Measurements from ENCODE around the gene RPL13.

RPL13 gene

DNA sequence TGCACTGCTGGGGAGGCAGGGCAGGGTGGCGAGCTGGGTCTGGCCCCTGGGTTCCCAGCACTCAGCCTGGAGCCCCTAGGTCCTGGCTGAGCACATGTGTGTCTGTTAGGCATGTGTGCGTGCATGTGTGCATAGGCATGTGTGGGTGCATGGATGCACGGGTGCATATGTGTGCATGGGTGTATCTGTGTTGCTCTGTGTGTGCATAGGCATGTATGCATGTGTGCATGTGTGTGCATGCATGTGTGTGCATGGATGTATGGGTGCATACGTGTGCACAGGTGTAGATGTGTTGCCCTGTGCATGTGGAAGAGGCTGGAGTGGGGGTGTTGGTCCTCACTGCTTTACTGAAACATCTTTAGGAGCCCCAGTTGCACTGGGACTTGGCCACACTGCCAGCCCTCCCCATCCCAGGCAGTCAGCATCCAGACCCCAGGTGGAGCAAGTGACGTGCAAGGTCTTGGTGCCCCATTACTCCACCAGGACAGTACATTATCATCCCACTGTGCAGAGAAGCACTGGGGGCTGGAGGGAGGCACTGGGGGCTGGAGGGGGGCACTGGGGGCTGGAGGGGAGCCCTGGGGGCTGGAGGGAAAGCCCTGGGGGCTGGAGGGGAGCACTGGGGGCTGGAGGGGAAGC lies 42.6 kb downstream of the RPL13 start:
- TF ChIP-seq ZFX (IDR thresholded peaks at IDR 0.05; ENCODE audit: borderline replicate concordance), result no peak
- TF ChIP-seq, protein P1, sequence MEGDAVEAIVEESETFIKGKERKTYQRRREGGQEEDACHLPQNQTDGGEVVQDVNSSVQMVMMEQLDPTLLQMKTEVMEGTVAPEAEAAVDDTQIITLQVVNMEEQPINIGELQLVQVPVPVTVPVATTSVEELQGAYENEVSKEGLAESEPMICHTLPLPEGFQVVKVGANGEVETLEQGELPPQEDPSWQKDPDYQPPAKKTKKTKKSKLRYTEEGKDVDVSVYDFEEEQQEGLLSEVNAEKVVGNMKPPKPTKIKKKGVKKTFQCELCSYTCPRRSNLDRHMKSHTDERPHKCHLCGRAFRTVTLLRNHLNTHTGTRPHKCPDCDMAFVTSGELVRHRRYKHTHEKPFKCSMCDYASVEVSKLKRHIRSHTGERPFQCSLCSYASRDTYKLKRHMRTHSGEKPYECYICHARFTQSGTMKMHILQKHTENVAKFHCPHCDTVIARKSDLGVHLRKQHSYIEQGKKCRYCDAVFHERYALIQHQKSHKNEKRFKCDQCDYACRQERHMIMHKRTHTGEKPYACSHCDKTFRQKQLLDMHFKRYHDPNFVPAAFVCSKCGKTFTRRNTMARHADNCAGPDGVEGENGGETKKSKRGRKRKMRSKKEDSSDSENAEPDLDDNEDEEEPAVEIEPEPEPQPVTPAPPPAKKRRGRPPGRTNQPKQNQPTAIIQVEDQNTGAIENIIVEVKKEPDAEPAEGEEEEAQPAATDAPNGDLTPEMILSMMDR (IDR thresholded peaks at IDR 0.05), result no peak
- no peak overlapping the region for H3K27ac ChIP-seq

DNA sequence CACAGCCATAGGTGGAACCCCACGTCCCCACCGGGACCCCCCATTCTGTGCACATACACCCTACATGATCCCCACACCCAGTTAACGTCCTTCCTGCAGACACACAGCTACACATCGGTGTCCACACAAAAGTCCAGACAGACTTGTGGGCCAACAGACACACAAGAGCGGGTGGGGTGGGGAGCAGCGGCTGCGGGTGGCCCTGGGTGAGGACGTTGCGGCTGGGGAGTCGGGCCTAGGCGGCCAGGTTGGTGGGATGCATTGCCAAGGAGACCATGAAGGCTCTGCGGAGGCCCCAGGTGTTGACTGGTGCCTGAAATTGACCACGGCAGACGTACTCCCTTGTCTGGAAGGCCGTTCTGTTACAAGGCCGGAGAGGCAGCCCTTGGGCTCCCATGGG lies 44.3 kb downstream of the RPL13 start:
- no peak for TF ChIP-seq ZFX (IDR thresholded peaks at IDR 0.05; ENCODE audit: borderline replicate concordance)
- TF ChIP-seq, protein P1 (IDR thresholded peaks at IDR 0.05), result no peak
- H3K27ac ChIP-seq, result no peak overlapping the region

DNA sequence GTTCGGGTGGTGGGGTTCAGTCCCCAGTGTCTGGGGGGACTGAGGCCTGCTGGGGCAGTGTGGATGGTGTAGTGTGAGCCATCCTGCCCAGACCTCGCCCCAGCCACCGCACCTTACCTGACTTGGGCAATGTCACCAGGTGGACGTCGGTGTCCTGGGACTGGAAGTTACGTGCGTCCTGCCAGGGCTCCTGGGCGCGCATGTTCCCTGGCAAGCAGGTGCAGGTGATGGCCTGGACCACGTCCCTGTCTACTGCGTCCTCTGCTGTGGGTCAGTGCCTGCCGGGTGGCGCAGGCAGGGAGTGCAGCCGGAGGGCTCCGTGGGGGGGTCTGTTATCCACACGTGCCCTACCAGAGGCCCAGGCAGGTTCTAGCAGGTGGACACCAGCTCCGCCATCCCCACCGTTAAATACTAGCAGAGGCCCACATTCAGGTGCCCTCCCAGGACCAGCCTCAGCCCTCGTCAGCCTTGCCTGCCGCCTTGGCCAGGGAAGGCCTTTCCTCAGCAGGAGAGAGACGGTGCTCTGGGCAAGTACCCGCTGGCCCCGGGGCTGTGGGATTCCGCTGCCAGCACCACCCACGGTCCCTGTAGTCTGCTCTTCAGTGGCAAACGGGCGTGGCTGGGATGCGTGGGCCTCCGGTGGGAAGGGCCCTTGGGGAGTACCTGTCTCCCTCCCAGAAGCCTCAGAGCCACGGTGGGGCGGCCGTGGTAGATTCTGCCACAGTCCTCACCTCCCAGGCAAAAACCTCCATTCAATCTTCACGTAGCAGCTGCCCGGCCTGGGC lies 44.9 kb downstream of the RPL13 start:
- no peak overlapping the region for H3K27ac ChIP-seq
- TF ChIP-seq, protein P1 (IDR thresholded peaks at IDR 0.05), result no peak
- no peak for TF ChIP-seq ZFX (IDR thresholded peaks at IDR 0.05; ENCODE audit: borderline replicate concordance)

DNA sequence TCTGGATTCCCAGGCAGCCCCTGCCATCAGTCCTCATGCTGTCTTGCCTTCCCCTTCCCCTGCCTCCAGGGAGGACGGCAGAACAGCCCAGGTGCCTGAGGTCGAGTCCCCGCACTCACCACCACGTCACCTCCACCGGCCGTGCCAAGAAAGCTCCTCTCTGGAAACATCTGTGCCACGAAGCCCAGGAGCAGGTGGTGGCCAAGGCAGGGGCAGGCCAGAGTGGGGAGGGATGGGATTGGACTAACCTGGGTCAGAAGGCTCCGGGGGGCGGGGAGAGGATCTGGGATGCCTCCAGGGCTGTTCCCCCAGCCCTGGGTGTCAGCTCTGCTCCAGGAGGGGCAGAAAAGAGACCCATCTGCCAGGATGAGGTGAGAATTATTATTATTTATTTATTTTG lies 45.5 kb downstream of the RPL13 start:
- no peak for TF ChIP-seq ZFX (IDR thresholded peaks at IDR 0.05; ENCODE audit: borderline replicate concordance)
- TF ChIP-seq, protein P1 (IDR thresholded peaks at IDR 0.05), result no peak
- no peak overlapping the region for H3K27ac ChIP-seq

DNA sequence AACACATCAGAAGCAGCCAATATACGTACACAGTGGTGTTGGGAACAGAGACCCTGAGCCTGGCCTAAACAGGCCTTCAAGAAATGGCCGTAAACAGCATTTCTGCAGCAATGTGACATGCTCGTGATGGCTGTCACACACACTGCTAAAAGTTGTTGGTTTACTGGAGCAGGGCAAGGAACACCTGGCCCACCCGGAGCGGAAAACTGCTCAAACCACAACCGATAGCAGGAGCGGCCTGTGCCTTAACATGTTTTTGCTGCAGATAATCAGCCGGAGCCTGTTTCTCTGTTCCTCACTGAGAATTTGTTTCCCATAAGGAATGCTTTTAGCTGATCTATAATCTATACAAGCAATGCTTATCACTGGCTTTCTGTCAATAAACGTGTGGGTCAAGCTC lies 47.0 kb downstream of the RPL13 start:
- TF ChIP-seq ZFX (IDR thresholded peaks at IDR 0.05; ENCODE audit: borderline replicate concordance), result no peak
- no peak overlapping the region for H3K27ac ChIP-seq

DNA sequence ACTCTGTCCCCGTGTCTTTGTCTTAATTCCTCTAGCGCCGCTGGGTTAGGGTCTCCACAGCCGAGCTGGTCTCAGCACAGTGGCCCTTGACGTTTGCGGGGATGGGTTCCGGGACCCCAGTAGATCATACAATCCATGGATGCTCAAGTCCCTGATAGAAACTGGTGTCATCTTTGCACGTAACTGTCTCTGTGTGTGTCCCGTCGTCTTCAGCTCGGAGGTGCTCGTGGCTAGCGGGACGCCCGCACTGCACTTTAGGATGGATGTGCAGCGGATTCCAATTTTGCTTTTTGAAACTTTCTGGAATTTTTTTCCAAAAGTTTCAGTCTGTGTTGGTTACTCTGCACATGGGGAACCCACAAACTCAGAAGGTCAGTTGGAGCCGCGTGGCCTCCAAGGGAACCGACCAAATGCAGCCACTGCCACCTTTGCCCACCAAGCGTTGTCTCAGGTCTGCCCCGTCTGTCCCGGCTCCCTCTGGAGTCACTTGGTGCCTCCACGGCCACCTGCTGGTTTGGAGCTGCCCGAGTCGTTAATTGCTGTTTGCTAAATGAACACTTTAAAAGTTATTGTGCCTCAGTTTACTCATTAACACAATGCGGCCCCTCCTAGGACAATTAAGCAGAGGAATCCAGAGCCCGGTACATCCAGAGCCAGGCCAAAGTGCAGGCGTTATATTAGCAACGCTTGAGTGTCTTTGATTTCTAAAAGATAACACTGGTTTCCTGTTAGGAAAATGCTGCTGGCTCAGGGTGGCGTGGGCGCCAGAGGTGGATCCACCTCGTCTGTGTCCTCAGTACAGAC lies 47.7 kb downstream of the RPL13 start:
- peak overlapping the region; percentile 49 for H3K27ac ChIP-seq
- TF ChIP-seq, protein P1 (IDR thresholded peaks at IDR 0.05), result no peak
- TF ChIP-seq ZFX (IDR thresholded peaks at IDR 0.05; ENCODE audit: borderline replicate concordance), result no peak

DNA sequence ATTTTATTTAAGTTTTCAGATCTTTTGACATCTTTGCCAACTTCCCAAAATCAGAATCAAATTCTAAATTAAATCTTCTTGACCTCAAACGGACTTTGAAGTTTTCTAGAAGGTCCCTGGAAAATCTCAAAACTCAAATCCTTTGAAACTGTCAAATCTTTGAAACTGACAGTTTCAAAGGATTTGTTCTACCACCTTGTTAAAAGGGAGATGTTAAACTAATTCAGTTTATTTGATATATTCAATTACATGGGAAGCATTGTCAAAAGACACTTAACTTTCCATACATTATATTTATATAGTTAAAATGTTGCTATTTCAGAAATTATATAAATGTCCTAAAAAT lies 49.6 kb downstream of the RPL13 start:
- TF ChIP-seq, protein P1 (IDR thresholded peaks at IDR 0.05), result no peak
- TF ChIP-seq ZFX (IDR thresholded peaks at IDR 0.05; ENCODE audit: borderline replicate concordance), result no peak
- peak overlapping the region; percentile 49; the same call in 1 of the 2 replicates for H3K27ac ChIP-seq

All from 22Rv1 (cell line).